ENCODE data around the gene ELAVL1. TPM values are rescaled to one million over a fixed set of nuclear protein-coding genes. Genes with fewer than 3 reads are reported as not detected.
"Not testable (repeated sequence)": the region's sequence is repeated elsewhere in the genome, so short reads cannot be mapped to it uniquely, and the experiment has no call there.

ELAVL1 gene
- 83.9 and 102 TPM in 2 replicates for total RNA-seq (2014; rRNA removed; shearing (Covaris generic))

- in situ Hi-C loops (cut with HindIII; ENCODE audit: low sequenced_read_pairs), result no loop called here
- DNase-seq (ENCODE audit: low spot score), result peak; percentile 81
These were observed at the start of gene ELAVL1 for GRCh38 chr19:8005534-8006256. Gene ELAVL1, minus strand, starts transcription at chr19:8005641. Its CDS starts 13,826 bp downstream, at chr19:7991815.

GRCh38 chr19:8054169-8054568 lies 48.7 kb upstream of the ELAVL1 start:
- in situ Hi-C loops (cut with HindIII; ENCODE audit: low sequenced_read_pairs), result no loop called here

GRCh38 chr19:8052464-8052859 lies 47.0 kb upstream of the ELAVL1 start, which contains the start of gene CCL25:
Gene CCL25, plus strand, starts transcription at chr19:8052760. Its CDS starts 290 bp downstream, at chr19:8053050.
- in situ Hi-C loops (cut with HindIII; ENCODE audit: low sequenced_read_pairs), result no loop called here
- DNase-seq (ENCODE audit: low spot score), result no peak

More at GRCh38 chr19:8054169-8054568, 48.7 kb upstream of the ELAVL1 start:
- DNase-seq (ENCODE audit: low spot score), result no peak

GRCh38 chr19:8050274-8051096 lies 45.0 kb upstream of the ELAVL1 start:
- in situ Hi-C loops (cut with HindIII; ENCODE audit: low sequenced_read_pairs), result no loop called here
- peak; percentile 10 for DNase-seq (ENCODE audit: low spot score)

GRCh38 chr19:8046569-8047165 lies 41.2 kb upstream of the ELAVL1 start:
- in situ Hi-C loops (cut with HindIII; ENCODE audit: low sequenced_read_pairs), result no loop called here
- DNase-seq (ENCODE audit: low spot score), result no peak

- in situ Hi-C loops (cut with HindIII; ENCODE audit: low sequenced_read_pairs), result no loop called here
- no peak for DNase-seq (ENCODE audit: low spot score)
These were observed 40.6 kb upstream of the ELAVL1 start for GRCh38 chr19:8045872-8046568.

GRCh38 chr19:8044018-8044417 lies 38.6 kb upstream of the ELAVL1 start:
- in situ Hi-C loops (cut with HindIII; ENCODE audit: low sequenced_read_pairs), result no loop called here
- no peak for DNase-seq (ENCODE audit: low spot score)

GRCh38 chr19:8042900-8043299 lies 37.5 kb upstream of the ELAVL1 start:
- in situ Hi-C loops (cut with HindIII; ENCODE audit: low sequenced_read_pairs), result no loop called here

GRCh38 chr19:8041531-8041931 lies 36.1 kb upstream of the ELAVL1 start:
- no peak for DNase-seq (ENCODE audit: low spot score)

More at GRCh38 chr19:8042900-8043299, 37.5 kb upstream of the ELAVL1 start:
- no peak for DNase-seq (ENCODE audit: low spot score)

GRCh38 chr19:8039231-8039630 lies 33.8 kb upstream of the ELAVL1 start:
- no peak for DNase-seq (ENCODE audit: low spot score)
- in situ Hi-C loops (cut with HindIII; ENCODE audit: low sequenced_read_pairs), result no loop called here

More at GRCh38 chr19:8041531-8041931, 36.1 kb upstream of the ELAVL1 start:
- in situ Hi-C loops (cut with HindIII; ENCODE audit: low sequenced_read_pairs), result no loop called here

GRCh38 chr19:8038815-8039214 lies 33.4 kb upstream of the ELAVL1 start:
- DNase-seq (ENCODE audit: low spot score), result no peak
- in situ Hi-C loops (cut with HindIII; ENCODE audit: low sequenced_read_pairs), result no loop called here

- in situ Hi-C loops (cut with HindIII; ENCODE audit: low sequenced_read_pairs), result no loop called here
- no peak for DNase-seq (ENCODE audit: low spot score)
These were observed 31.1 kb upstream of the ELAVL1 start for GRCh38 chr19:8036434-8037099.

- in situ Hi-C loops (cut with HindIII; ENCODE audit: low sequenced_read_pairs), result no loop called here
- no peak for DNase-seq (ENCODE audit: low spot score)
These were observed 28.7 kb upstream of the ELAVL1 start for GRCh38 chr19:8034178-8034525.

GRCh38 chr19:8033287-8034177 lies 28.1 kb upstream of the ELAVL1 start:
- DNase-seq (ENCODE audit: low spot score); in situ Hi-C loops (cut with HindIII; ENCODE audit: low sequenced_read_pairs): not testable (repeated sequence)

- no peak for DNase-seq (ENCODE audit: low spot score)
- in situ Hi-C loops (cut with HindIII; ENCODE audit: low sequenced_read_pairs), result no loop called here
These were observed 25.5 kb upstream of the ELAVL1 start for GRCh38 chr19:8030960-8031359.

- in situ Hi-C loops (cut with HindIII; ENCODE audit: low sequenced_read_pairs), result no loop called here
These were observed 23.6 kb upstream of the ELAVL1 start for GRCh38 chr19:8028951-8029491.

GRCh38 chr19:8025316-8025715 lies 19.9 kb upstream of the ELAVL1 start:
- in situ Hi-C loops (cut with HindIII; ENCODE audit: low sequenced_read_pairs), result no loop called here
- no peak for DNase-seq (ENCODE audit: low spot score)

More at GRCh38 chr19:8028951-8029491, 23.6 kb upstream of the ELAVL1 start:
- DNase-seq (ENCODE audit: low spot score), result peak; percentile 26
